PC-3 (cell line): ENCODE results near the gene CYP4F2. TPM values are rescaled to one million over a fixed set of nuclear protein-coding genes. Genes with fewer than 3 reads are reported as not detected.

Source experiments
- ATAC-seq: fragments of 200-7000 bp; cut with Tn5 transposase; 2 replicates; pipeline ENCODE4 v1.9.1; 2020; ENCODE audit warnings: mild to moderate bottlenecking, moderate library complexity
- BruUV-seq: library from RNA; stranded (reverse); fragments of 400-500 nt; replicated peaks from 2 replicates; lab custom pipeline; 2021; lab: Mats Ljungman, UMichigan
- CTCF ChIA-PET: fragments of 300-600 bp; sonication (Branson Sonifier 250); formaldehyde crosslinking; loops from one replicate; lab custom pipeline; 2022; ENCODE audit warnings: antibody characterized with exemption; lab: Charles Lee
- POLR2A ChIA-PET: fragments of 300-600 bp; sonication (Branson Sonifier 250); formaldehyde crosslinking; loops from one replicate; lab custom pipeline; 2022; ENCODE audit warnings: antibody characterized with exemption; ENCODE audit not compliant: unreplicated experiment; lab: Charles Lee
- DNase-seq: peaks from one replicate; pipeline ENCODE4 v3.0.0-alpha.2; 2015
- H2AFZ ChIP-seq: fragments of 300-600 bp; sonication (generic); 2 replicates; pipeline ENCODE4 v1.6.0; 2016; ENCODE audit warnings: antibody characterized with exemption, low read length
- H3F3A ChIP-seq: fragments of 300-600 bp; sonication (generic); one replicate; pipeline ENCODE4 v1.6.0; 2017; ENCODE audit warnings: antibody characterized with exemption, low read length, control low read depth, mild to moderate bottlenecking; ENCODE audit not compliant: unreplicated experiment
- H3K27ac ChIP-seq: fragments of 300-600 bp; sonication (generic); 2 replicates; pipeline ENCODE4 v1.5.1; 2016; ENCODE audit warnings: mild to moderate bottlenecking, low read length
- H3K27me3 ChIP-seq: fragments of 300-600 bp; sonication (generic); 2 replicates; pipeline ENCODE4 v1.6.1; 2016; ENCODE audit warnings: low read length, mixed read lengths
- H3K36me3 ChIP-seq: fragments of 300-600 bp; sonication (generic); 2 replicates; pipeline ENCODE4 v1.6.1; 2016; ENCODE audit warnings: low read depth, mixed run types, low read length, mixed read lengths
- H3K4me1 ChIP-seq: fragments of 300-600 bp; sonication (generic); 2 replicates; pipeline ENCODE4 v1.5.1; 2016; ENCODE audit warnings: low read length; ENCODE audit not compliant: insufficient read depth
- H3K4me2 ChIP-seq: fragments of 300-600 bp; sonication (generic); 2 replicates; pipeline ENCODE4 v1.6.0; 2016; ENCODE audit warnings: low read length
- H3K4me3 ChIP-seq: fragments of 300-600 bp; sonication (generic); 2 replicates; pipeline ENCODE4 v1.5.1; 2016; ENCODE audit warnings: mild to moderate bottlenecking, low read length, mixed read lengths
- H3K79me2 ChIP-seq: fragments of 300-600 bp; sonication (generic); 2 replicates; pipeline ENCODE4 v1.6.1; 2017; ENCODE audit warnings: low read length, mixed read lengths
- H3K9ac ChIP-seq: fragments of 300-600 bp; sonication (generic); 2 replicates; pipeline ENCODE4 v1.6.0; 2016; ENCODE audit warnings: mild to moderate bottlenecking, low read length
- H3K9me2 ChIP-seq: fragments of 300-600 bp; sonication (generic); replicated peaks from 2 replicates; pipeline ENCODE4 v1.6.1; 2016; ENCODE audit warnings: mixed run types, low read length, mixed read lengths
- H3K9me3 ChIP-seq: fragments of 300-600 bp; sonication (generic); 2 replicates; pipeline ENCODE4 v1.6.1; 2016; ENCODE audit warnings: low read length, mixed read lengths
- H4K20me1 ChIP-seq: fragments of 300-600 bp; sonication (generic); 2 replicates; pipeline ENCODE4 v1.6.1; 2016; ENCODE audit warnings: low read length, mixed read lengths
- CTCF ChIP-seq: fragments of 300-600 bp; sonication (generic); conservative IDR thresholded peaks from 2 replicates; pipeline ENCODE4 v1.5.1; 2017; ENCODE audit warnings: antibody characterized with exemption, low read depth, mild to moderate bottlenecking, low read length
- EZH2 ChIP-seq: fragments of 300-600 bp; sonication (generic); IDR thresholded peaks from one replicate; pipeline ENCODE4 v1.6.1; 2017; ENCODE audit warnings: antibody characterized with exemption, mild to moderate bottlenecking, low read length; ENCODE audit not compliant: unreplicated experiment
- EZH2phosphoT487 ChIP-seq: fragments of 300-600 bp; sonication (generic); IDR thresholded peaks from 2 replicates; pipeline ENCODE4 v1.6.1; 2018; ENCODE audit warnings: mild to moderate bottlenecking, antibody characterized with exemption, low read length, borderline replicate concordance
- intact Hi-C: fragments of 100-400 bp; cut with micrococcal nuclease; formaldehyde crosslinking; loops from 2 replicates; pipeline ENCODE4 v1.9.0; 2023
- total RNA-seq: library from RNA; depleted of rRNA; stranded (reverse); fragments of >200 nt; gene quantifications from 2 replicates; pipeline ENCODE4 v1.2.3, GENCODE V29; 2014

CYP4F2 gene
- total RNA-seq, 1 experiment from 2014 or later, result not detected

GRCh38 chr19:15869873-15870272 lies 28.0 kb downstream of the CYP4F2 start:
- Histone ChIP-seq H3K9me2 (no peaks in the 10 kb centered on the region), H3K4me3 (no peak overlapping the region), H3K36me3 (no peaks in the 10 kb centered on the region), H3K4me2 (no peak overlapping the region), H3K9me3 (no peaks in the 10 kb centered on the region), H4K20me1 (no peaks in the 10 kb centered on the region), H3F3A (no peaks in the 10 kb centered on the region), H3K79me2 (no peaks in the 10 kb centered on the region), H3K27ac (no peak overlapping the region), H2AFZ (0 out of 2 replicates have a peak overlapping the region, but pooled peaks have one; percentile 5), H3K9ac (no peak overlapping the region), H3K27me3 (no peaks in the 10 kb centered on the region), H3K4me1 (peaks cover 4% of the 10 kb centered on the region)
- ChIA-PET CTCF (interaction anchor here (0.7 to 1.1 kb wide), 2 partner anchors 58 to 60 kb away, joined by 3 to 5 read pairs; no protein-coding TSS in a partner anchor), POLR2A (no interaction called here)
- ATAC-seq (no peak), DNase-seq (no peak)
- intact Hi-C loops, result loop anchor here (1.0 to 2.0 kb wide), 2 partner anchors 58 to 237 kb away; no protein-coding TSS in a partner anchor
- TF ChIP-seq EZH2phosphoT487 (no peak), EZH2 (no peak), CTCF (no peak)
- BruUV-seq, result no TSS peak

- Histone ChIP-seq H2AFZ (0 out of 2 replicates have a peak overlapping the region, but pooled peaks have one; percentile 5), H3K4me2 (no peak overlapping the region), H3K4me1 (peaks cover 4% of the 10 kb centered on the region), H3F3A (no peaks in the 10 kb centered on the region), H3K4me3 (no peak overlapping the region), H3K27ac (no peak overlapping the region), H3K27me3 (no peaks in the 10 kb centered on the region), H4K20me1 (no peaks in the 10 kb centered on the region), H3K36me3 (no peaks in the 10 kb centered on the region), H3K9ac (no peak overlapping the region), H3K9me2 (no peaks in the 10 kb centered on the region), H3K79me2 (no peaks in the 10 kb centered on the region), H3K9me3 (no peaks in the 10 kb centered on the region)
- no TSS peak for BruUV-seq
- TF ChIP-seq EZH2 (no peak), CTCF (peak; percentile 77)
- peak; percentile 84 for ATAC-seq
- ChIA-PET POLR2A (no interaction called here), CTCF (interaction anchor here (0.7 to 1.1 kb wide), 2 partner anchors 58 to 59 kb away, joined by 3 to 5 read pairs; no protein-coding TSS in a partner anchor)
- intact Hi-C loops, result loop anchor here (1.0 to 2.0 kb wide), 2 partner anchors 57 to 236 kb away; no protein-coding TSS in a partner anchor
- DNase-seq, result peak; percentile 69
Observed at GRCh38 chr19:15869109-15869555, 28.7 kb downstream of the CYP4F2 start.

GRCh38 chr19:15866636-15867035 lies 31.2 kb downstream of the CYP4F2 start:
- Histone ChIP-seq H3K4me3 (no peak overlapping the region), H3K36me3 (no peaks in the 10 kb centered on the region), H3K4me1 (no peaks in the 10 kb centered on the region), H3K79me2 (no peaks in the 10 kb centered on the region), H3K4me2 (no peak overlapping the region), H4K20me1 (no peaks in the 10 kb centered on the region), H3K27me3 (no peaks in the 10 kb centered on the region; the same call in 1 of the 2 replicates), H3F3A (no peaks in the 10 kb centered on the region), H2AFZ (no peak overlapping the region), H3K27ac (no peak overlapping the region), H3K9me2 (no peaks in the 10 kb centered on the region), H3K9me3 (no peaks in the 10 kb centered on the region), H3K9ac (no peak overlapping the region)
- DNase-seq, result no peak
- BruUV-seq, result no TSS peak
- intact Hi-C loops, result no loop called here
- CTCF ChIA-PET, result no interaction called here
- ATAC-seq, result no peak
- TF ChIP-seq EZH2phosphoT487, result no peak
- no peak for TF ChIP-seq EZH2
- no peak for TF ChIP-seq CTCF
- POLR2A ChIA-PET, result no interaction called here
